MCF 10A (cell line): ENCODE measurements around the gene PODXL2. TPM values are rescaled to one million over a fixed set of nuclear protein-coding genes. Genes with fewer than 3 reads are reported as not detected.

ENCODE experiments used
- BruUV-seq: library from RNA; stranded (reverse); fragments of 400-500 nt; replicated peaks from 2 replicates; lab custom pipeline; 2021; lab: Mats Ljungman, UMichigan
- CTCF ChIA-PET: fragments of 300-600 bp; sonication (Branson Sonifier 250); formaldehyde crosslinking; extraction: SDS; loops from one replicate; lab custom pipeline; 2021; ENCODE audit warnings: antibody characterized with exemption, inconsistent platforms; lab: Yijun Ruan, JAX
- POLR2A ChIA-PET: fragments of 300-600, 350-650 bp; sonication (Branson Sonifier 250); formaldehyde crosslinking; extraction: SDS; loops from one replicate; lab custom pipeline; 2020; ENCODE audit warnings: antibody characterized with exemption, inconsistent platforms; lab: Yijun Ruan, JAX
- DNase-seq: peaks from one replicate; pipeline ENCODE4 v3.0.0-alpha.2; 2018; ENCODE audit not compliant: unreplicated experiment
- H3K27ac Mint-ChIP-seq: one replicate; pipeline ENCODE4 v1.8.0; 2022; ENCODE audit warnings: mild to moderate bottlenecking, low read depth, mixed read lengths; ENCODE audit not compliant: unreplicated experiment
- H3K27me3 Mint-ChIP-seq: one replicate; pipeline ENCODE4 v1.8.0; 2022; ENCODE audit warnings: mixed read lengths; ENCODE audit not compliant: insufficient read depth, unreplicated experiment
- H3K36me3 Mint-ChIP-seq: one replicate; pipeline ENCODE4 v1.8.0; 2022; ENCODE audit warnings: mild to moderate bottlenecking, moderate library complexity, mixed read lengths; ENCODE audit not compliant: insufficient read depth, unreplicated experiment
- H3K4me1 Mint-ChIP-seq: one replicate; pipeline ENCODE4 v1.8.0; 2022; ENCODE audit warnings: mixed read lengths; ENCODE audit not compliant: insufficient read depth, unreplicated experiment
- H3K4me3 Mint-ChIP-seq: one replicate; pipeline ENCODE4 v1.8.0; 2022; ENCODE audit warnings: mild to moderate bottlenecking, moderate library complexity, mixed read lengths; ENCODE audit not compliant: unreplicated experiment
- H3K9me3 Mint-ChIP-seq: one replicate; pipeline ENCODE4 v1.8.0; 2022; ENCODE audit warnings: mixed read lengths; ENCODE audit not compliant: unreplicated experiment
- CTCF ChIP-seq: fragments of 200-600 bp; IDR thresholded peaks from one replicate; pipeline ENCODE4 v1.8.0; 2022; ENCODE audit warnings: antibody characterized with exemption, mild to moderate bottlenecking; ENCODE audit not compliant: unreplicated experiment
- intact Hi-C: fragments of 100-400 bp; cut with micrococcal nuclease; formaldehyde crosslinking; loops from 2 replicates; pipeline ENCODE4 v1.14.1; 2022
- total RNA-seq: library from RNA; stranded (reverse); gene quantifications from 2 replicates; pipeline ENCODE4 v1.2.3, GENCODE V29; 2022

PODXL2 gene
- total RNA-seq, 1 experiment from 2014 or later = 10.1 TPM

- Mint-ChIP-seq H3K4me3 (peak overlapping the region; percentile 79), H3K27ac (peak overlapping the region; percentile 93), H3K36me3 (no peaks in the 10 kb centered on the region), H3K9me3 (no peaks in the 10 kb centered on the region), H3K27me3 (no peaks in the 10 kb centered on the region), H3K4me1 (peaks cover 17% of the 10 kb centered on the region)
- CTCF ChIA-PET = interaction anchor here (0.6 to 1.6 kb wide), 6 partner anchors 19 to 225 kb away, joined by 3 read pairs; no protein-coding TSS in a partner anchor
- POLR2A ChIA-PET = interaction anchor here (0.7 to 1.5 kb wide), 7 partner anchors 13 to 381 kb away, joined by 3 to 10 read pairs (median 3); partner anchors contain the start of genes SEC61A1 and TPRA1
- no peak for TF ChIP-seq CTCF
- intact Hi-C loops = no loop called here
- no peak for DNase-seq
- BruUV-seq = no TSS peak
Observed at GRCh38 chr3:127671523-127672428, 42.8 kb downstream of the PODXL2 start.

DNA sequence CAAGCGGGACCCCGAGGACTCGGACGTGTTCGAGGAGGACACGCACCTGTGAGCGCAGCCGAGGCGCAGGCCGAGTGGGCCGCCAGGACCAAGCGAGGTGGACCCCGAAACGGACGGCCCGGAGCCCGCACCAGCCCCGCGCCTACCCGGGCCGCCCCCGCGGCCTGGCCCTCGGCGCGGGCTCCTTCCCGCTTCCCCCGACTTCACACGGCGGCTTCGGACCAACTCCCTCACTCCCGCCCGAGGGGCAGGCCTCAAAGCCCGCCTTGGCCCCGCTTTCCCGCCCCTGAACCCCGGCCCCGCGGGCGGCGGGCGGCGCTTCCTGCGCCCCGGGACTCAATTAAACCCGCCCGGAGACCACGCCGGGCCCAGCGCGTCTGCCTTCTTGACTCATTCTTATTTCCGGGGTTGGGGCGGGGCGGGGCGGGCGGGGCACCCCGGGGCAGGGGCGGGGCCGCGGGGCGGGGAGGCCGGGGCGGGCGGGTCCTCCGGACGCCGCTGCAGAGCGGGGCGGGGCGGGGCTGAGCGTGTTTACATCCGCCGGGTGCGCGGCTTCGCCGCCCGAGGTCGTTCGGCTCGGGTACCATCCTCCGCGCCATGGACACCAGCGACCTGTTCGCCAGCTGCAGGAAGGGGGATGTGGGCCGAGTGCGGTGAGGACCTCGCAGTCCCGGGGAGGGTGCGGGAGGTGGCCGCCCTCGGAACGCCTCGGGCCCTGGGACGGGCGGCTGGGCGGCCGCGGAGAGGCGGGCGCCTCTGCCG lies 43.6 kb downstream of the PODXL2 start, which contains the start of gene ABTB1:
Gene ABTB1 (plus strand): TSS at position 524 of the 762 bp plus-strand sequence. CDS start 74 bp downstream, at position 598.
- Mint-ChIP-seq H3K27ac (peak within 1 kb of the TSS; percentile 93), H3K36me3 (no peaks in the 10 kb centered on the region), H3K27me3 (no peaks in the 10 kb centered on the region), H3K4me1 (peaks cover 19% of the 10 kb centered on the region), H3K4me3 (peak within 1 kb of the TSS; percentile 79), H3K9me3 (no peaks in the 10 kb centered on the region)
- ChIA-PET POLR2A (interaction anchor here (0.6 to 1.5 kb wide), 9 partner anchors 11 to 380 kb away, joined by 3 to 10 read pairs (median 3); partner anchors contain the start of genes SEC61A1 and TPRA1), CTCF (interaction anchor here (0.6 to 1.6 kb wide), 3 partner anchors 19 to 226 kb away, joined by 3 read pairs; no protein-coding TSS in a partner anchor)
- DNase-seq = peak; percentile 75
- BruUV-seq = TSS peak; percentile 86
- intact Hi-C loops = no loop called here
- no peak for TF ChIP-seq CTCF

- peak overlapping the region; percentile 79 for H3K4me3 Mint-ChIP-seq
- peaks cover 22% of the 10 kb centered on the region for H3K4me1 Mint-ChIP-seq
- H3K36me3 Mint-ChIP-seq = no peaks in the 10 kb centered on the region
- no peak overlapping the region for H3K27ac Mint-ChIP-seq
- no peaks in the 10 kb centered on the region for H3K9me3 Mint-ChIP-seq
- BruUV-seq = TSS peak; percentile 28
- no peak for DNase-seq
- no peaks in the 10 kb centered on the region for H3K27me3 Mint-ChIP-seq
- POLR2A ChIA-PET = interaction anchor here (0.6 to 1.5 kb wide), 3 partner anchors 10 to 141 kb away, joined by 3 read pairs; no protein-coding TSS in a partner anchor
- intact Hi-C loops = no loop called here
- CTCF ChIA-PET = interaction anchor here (0.5 to 1.6 kb wide), 2 partner anchors 18 to 22 kb away, joined by 3 read pairs; no protein-coding TSS in a partner anchor
- no peak for TF ChIP-seq CTCF
Observed at GRCh38 chr3:127673191-127674100, 44.5 kb downstream of the PODXL2 start.
